Erythroblast (primary cell): ENCODE measurements around the gene MRPS18A.

Source experiments
- GATA1 ChIP-seq: IDR thresholded peaks from 2 replicates; pipeline ENCODE4 v1.6.1; 2011; ENCODE audit warnings: low read depth, mild to moderate bottlenecking, control low read depth, low read length, moderate library complexity
- POLR2A ChIP-seq: IDR thresholded peaks from 2 replicates; pipeline ENCODE4 v1.6.1; 2011; ENCODE audit warnings: mild to moderate bottlenecking, low read length

GRCh38 chr6:43669922-43670622 is 17.5 kb downstream of the MRPS18A start:
- no peak for TF ChIP-seq POLR2A
- no peak for TF ChIP-seq GATA1
